Muscle layer of duodenum (tissue), 2 donors: ENCODE results near the gene TCEA2.
"Not testable (repeated sequence)": the region's sequence is repeated elsewhere in the genome, so short reads cannot be mapped to it uniquely, and the experiment has no call there.

Experiments
- H3K27ac ChIP-seq: one replicate; pipeline ENCODE4 v1.7.0; 2013; ENCODE audit warnings: mild to moderate bottlenecking, low read length
- H3K27me3 ChIP-seq: one replicate; pipeline ENCODE4 v1.7.0; 2013; ENCODE audit warnings: low read depth, mild to moderate bottlenecking, control low read depth, low read length
- H3K36me3 ChIP-seq, 2 donors: one replicate each; pipeline ENCODE4 v1.7.0; 2013; ENCODE audit warnings: low read length in 2 of 2, control low read depth in 1 of 2, mild to moderate bottlenecking in 1 of 2; ENCODE audit not compliant: insufficient read depth in 2 of 2, control insufficient read depth in 1 of 2
- H3K4me1 ChIP-seq, 2 donors: one replicate each; pipeline ENCODE4 v1.7.0; 2013; ENCODE audit warnings: low read length in 2 of 2, mild to moderate bottlenecking in 2 of 2, control low read depth in 1 of 2, moderate library complexity in 1 of 2; ENCODE audit not compliant: insufficient read depth in 2 of 2, control insufficient read depth in 1 of 2
- H3K4me3 ChIP-seq, 2 donors: one replicate each; pipeline ENCODE4 v1.7.0; 2013; ENCODE audit warnings: low read length in 2 of 2, low read depth in 1 of 2, mild to moderate bottlenecking in 1 of 2
- H3K9me3 ChIP-seq, 2 donors: one replicate each; pipeline ENCODE4 v1.7.0; 2013; ENCODE audit warnings: low read length in 2 of 2, control low read depth in 1 of 2, mild to moderate bottlenecking in 1 of 2; ENCODE audit not compliant: control insufficient read depth in 1 of 2
- donor health status: healthy.

TCEA2 gene

DNA sequence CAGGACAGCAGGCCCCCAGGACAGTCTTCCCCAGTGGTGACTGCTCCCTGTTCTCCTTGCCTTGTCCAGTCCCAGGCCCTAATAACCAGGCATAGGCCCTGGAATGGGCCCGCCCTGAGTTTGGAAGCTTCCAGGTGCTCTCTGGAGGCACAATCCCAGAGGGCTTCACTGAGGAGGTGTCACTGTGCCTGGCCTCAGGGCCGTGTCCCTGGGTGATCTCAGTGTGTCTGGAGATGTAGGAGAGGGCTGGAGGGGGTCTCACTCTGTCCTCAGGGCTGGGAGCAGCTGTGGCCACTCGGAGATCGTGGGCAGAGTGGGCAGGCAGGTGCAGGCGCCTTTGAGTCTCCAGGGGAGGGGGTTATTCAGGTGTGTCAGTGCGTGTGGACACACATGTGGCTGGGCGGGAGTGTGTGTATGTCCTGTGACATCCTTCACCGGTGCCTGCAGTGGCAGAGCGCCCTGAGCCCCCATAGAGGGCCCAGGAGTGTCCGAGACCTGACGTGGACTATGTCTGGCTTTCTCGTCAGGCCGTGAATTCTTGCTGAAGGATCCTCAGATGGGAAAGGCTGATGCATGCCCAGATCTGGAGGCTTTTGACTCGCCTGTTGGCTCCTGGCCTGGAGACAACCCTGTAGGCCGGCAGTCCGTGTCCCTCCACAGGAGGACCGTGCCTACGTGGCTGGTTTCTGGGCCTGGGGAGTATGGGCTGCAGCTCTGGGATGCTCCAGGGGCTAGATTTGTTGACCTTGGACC lies 49.9 kb downstream of the TCEA2 start:
- Histone ChIP-seq H3K9me3 (no peaks in the 10 kb centered on the region), H3K4me3 (no peak overlapping the region), H3K27me3 (no peaks in the 10 kb centered on the region), H3K27ac (no peak overlapping the region), H3K4me1 (no peaks in the 10 kb centered on the region), H3K36me3 (no peaks in the 10 kb centered on the region)

DNA sequence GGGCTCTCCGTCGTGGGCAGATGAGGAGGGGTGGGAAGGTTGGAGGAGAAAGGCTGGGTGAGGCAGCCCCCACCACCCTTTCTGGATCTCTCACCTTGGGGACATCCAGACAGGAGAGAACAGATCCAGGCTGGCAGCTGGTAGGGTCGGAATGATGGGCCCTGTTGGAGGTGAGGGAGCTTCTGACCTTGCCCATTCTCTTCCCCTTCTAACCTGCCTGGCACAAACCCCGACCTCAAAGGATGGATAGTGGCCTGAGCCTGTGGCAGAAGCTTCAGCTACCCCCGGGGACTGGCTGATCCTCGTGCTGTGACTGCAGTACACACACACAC lies 50.4 kb downstream of the TCEA2 start:
- Histone ChIP-seq H3K4me1 (no peaks in the 10 kb centered on the region), H3K9me3 (no peaks in the 10 kb centered on the region), H3K36me3 (no peaks in the 10 kb centered on the region), H3K4me3 (no peak overlapping the region), H3K27ac (no peak overlapping the region), H3K27me3 (no peaks in the 10 kb centered on the region)

DNA sequence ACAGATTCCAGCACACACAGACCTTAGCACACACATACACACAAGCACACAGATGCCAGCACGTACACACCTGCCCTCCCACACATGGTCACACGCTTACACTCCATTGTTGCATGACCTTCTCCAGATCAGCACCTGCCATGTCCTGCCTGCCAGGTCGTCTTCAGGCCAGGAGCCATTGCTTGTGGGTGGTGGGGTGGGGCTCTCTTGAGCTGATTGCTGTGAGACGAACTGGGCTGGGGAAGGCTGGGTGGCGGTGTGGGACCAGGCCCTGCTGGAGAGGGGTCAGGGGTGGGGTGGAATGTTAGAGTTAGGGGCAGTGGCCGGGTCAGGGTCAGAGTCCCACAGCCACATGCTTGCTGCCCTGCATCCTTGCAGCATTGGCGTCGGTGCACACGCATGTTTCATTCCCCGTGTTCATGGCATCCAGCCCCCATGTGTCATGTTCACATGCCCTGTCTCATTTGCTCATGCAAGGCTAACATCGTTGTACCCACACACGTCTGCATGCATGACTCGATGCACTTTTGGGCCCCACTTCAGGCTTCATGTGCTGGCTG lies 50.9 kb downstream of the TCEA2 start:
- no peaks in the 10 kb centered on the region for H3K27me3 ChIP-seq

DNA sequence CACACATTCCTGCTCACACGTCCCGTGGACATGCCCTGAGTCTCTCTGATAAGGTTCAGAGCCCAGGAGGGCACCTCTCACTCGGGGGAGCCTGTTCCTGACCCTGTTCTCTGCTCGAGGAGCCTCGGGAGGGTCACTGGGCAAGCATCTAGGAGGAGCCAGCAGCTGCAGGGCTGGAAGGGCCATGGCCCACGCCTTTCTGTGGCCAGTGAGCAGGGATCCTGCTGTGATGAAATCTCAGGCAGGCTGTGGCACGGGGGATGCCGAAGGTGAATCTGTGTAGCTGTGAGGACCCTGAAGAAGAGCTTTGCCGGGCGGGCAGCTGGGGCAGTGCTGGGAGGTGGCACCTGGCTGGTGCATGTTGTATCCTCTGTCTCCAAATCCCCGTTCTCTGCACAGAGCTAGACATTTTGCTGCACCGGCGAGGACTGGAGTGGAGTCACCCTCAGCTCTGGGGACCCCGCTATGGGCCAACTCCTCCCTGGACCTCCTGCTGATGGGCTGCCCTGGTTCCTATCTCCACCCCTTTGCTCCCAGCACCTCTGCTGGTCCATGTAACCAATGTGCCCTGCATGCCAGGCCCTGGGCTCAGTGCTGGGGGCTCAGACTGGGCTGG lies 51.5 kb downstream of the TCEA2 start:
- no peaks in the 10 kb centered on the region for H3K4me1 ChIP-seq
- no peaks in the 10 kb centered on the region for H3K9me3 ChIP-seq
- H3K4me3 ChIP-seq = no peak overlapping the region
- H3K27ac ChIP-seq = no peak overlapping the region
- H3K27me3 ChIP-seq = no peaks in the 10 kb centered on the region
- H3K36me3 ChIP-seq = no peaks in the 10 kb centered on the region

More for the DNA sequence above, 50.9 kb downstream of the TCEA2 start:
- H3K36me3 ChIP-seq = no peaks in the 10 kb centered on the region
- H3K9me3 ChIP-seq = no peaks in the 10 kb centered on the region
- H3K27ac ChIP-seq = no peak overlapping the region
- no peaks in the 10 kb centered on the region for H3K4me1 ChIP-seq
- H3K4me3 ChIP-seq = no peak overlapping the region

DNA sequence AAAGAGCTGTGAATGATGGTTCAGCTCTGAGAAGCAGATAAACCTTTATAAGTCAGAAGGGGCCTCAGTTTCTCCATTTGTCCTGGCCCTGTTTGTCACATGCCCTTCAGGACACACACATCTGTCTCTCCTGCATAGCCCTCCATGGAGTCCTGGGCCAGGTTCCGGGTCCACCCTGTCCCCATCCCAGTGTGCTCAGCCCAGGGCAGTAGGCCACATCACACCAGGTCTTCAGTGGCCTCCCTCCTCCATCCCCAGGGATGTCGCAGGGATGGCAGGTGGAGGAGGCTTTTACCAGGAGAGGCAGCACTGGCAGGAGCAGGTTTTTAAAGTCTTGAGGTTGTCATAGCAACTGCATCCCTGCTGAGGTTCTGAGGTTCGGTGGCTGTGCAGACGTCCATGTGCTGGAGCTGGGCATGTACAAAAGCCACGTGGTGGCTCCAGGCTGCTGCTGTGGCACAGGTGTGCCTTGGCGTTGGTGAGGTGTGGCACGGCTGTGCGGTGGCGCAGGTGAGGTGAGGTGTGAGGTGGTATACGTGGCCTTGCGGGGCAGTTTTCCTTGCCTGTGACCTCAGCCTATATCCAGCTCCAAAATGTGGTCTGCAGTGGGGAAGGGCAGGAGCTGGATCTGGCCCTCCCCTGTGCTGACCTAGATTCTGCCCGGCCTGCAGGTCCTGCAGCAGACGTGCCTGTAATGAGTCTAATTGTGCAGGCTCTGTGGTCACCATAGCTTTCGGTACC lies 52.3 kb downstream of the TCEA2 start:
- Histone ChIP-seq H3K4me3 (no peak overlapping the region), H3K27me3 (no peaks in the 10 kb centered on the region), H3K36me3 (no peaks in the 10 kb centered on the region), H3K27ac (no peak overlapping the region), H3K9me3 (no peaks in the 10 kb centered on the region), H3K4me1 (peaks cover 3% of the 10 kb centered on the region in 2 donors)

DNA sequence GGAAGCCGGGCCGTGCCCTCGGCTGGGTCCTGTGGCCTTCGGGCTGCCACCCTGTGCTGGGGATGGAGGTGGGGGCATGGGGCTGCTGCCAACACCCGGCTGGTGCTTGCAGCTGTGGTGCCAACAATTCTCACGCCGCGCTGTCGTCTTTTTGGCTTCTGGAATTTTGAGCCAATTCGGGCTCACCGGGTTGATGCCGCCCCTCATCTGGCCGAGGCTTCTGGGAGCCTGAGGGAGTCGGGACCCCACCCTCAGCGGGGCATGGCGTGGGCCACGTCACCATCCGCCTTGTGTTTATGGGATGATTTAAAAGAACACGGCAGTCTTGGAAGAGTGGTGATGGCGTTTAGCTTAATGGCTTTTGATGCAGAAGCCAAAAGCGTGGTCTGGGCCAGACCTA lies 53.0 kb downstream of the TCEA2 start:
- Histone ChIP-seq H3K27ac (no peak overlapping the region), H3K4me1 (peaks cover 3 to 7% of the 10 kb centered on the region in 2 donors), H3K9me3 (no peaks in the 10 kb centered on the region), H3K4me3 (no peak overlapping the region), H3K36me3 (no peaks in the 10 kb centered on the region), H3K27me3 (no peaks in the 10 kb centered on the region)

DNA sequence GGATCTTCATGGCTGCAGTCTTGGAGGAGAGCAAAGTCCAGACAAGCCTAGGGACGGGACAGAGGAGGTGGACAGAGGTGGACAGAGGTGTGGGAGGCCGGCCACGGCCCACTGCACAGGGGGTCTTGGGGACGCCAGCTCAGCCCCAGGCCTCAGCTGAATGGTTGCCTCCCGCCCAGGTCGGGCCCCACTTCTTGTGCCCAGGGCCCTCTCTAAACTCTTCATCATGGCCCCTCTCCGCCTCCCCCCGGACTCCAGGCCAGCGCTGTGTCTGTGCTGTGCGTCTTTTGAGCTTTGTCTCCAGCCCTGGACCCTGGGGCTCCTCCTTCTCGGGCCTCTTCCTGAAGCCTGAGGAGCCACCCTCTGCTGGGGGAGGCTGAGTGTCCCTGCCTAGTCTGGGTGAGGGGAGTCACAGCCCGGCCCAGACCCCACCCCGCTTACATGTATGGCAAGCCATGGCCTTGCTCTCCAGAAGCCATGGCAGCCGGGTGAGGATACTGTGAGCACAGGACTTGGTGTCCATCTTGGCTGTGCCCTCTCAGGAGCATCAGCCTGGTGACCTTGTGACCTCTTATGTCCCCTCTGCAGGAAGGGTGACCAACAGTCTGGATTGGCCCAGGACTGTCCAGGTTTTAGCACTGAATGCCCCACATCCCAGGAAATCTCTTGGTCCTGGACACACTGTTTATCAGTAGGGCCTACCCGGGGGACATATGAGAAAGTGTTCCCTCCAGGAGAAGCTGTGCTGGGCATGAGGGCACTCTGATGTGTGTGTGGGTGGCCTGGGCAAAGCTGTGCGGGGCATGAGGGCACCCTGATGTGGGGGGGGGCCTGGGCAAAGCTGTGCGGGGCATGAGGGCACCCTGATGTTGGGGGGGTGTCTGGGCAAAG lies 53.8 kb downstream of the TCEA2 start:
- peaks cover 3% of the 10 kb centered on the region for H3K27me3 ChIP-seq
- no peaks in the 10 kb centered on the region for H3K36me3 ChIP-seq
- H3K9me3 ChIP-seq = no peaks in the 10 kb centered on the region
- H3K4me3 ChIP-seq = no peak overlapping the region
- H3K4me1 ChIP-seq = peaks cover 3 to 7% of the 10 kb centered on the region in 2 donors
- H3K27ac ChIP-seq = no peak overlapping the region

DNA sequence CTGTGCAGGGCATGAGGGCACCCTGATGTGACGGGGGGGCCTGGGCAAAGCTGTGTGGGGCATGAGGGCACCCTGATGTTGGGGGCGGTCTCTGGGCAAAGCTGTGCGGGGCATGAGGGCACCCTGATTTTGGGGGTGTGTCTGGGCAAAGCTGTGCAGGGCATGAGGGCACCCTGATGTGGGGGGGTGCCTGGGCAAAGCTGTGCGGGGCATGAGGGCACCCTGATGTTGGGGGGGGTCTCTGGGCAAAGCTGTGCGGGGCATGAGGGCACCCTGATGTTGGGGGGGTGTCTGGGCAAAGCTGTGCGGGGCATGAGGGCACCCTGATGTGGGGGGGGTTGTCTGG lies 54.4 kb downstream of the TCEA2 start:
- H3K27ac ChIP-seq, H3K36me3 ChIP-seq, H3K4me1 ChIP-seq, H3K27me3 ChIP-seq, H3K9me3 ChIP-seq, H3K4me3 ChIP-seq: not testable (repeated sequence)

DNA sequence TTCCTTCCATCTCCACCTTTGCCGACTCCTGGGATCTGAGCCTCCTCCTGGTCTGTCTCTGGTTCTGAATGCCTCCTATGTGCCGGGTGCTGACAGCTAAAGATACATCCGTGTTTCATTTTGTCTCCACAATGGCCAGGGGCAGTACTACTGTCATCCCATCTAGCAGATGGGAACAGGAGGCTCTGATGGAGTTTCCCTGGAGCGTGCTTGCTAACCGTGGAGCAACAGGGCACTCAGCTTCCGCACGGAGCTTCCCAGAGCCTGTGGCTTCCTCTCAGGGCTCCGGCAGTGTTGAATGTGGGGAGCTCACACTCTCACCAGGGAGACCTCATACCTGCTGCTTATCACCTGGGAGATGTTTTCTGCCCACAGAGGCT lies 56.3 kb downstream of the TCEA2 start:
- H3K36me3 ChIP-seq = no peaks in the 10 kb centered on the region
- no peak overlapping the region for H3K4me3 ChIP-seq
- H3K27ac ChIP-seq = no peak overlapping the region
- H3K9me3 ChIP-seq = no peaks in the 10 kb centered on the region
- H3K27me3 ChIP-seq = peaks cover 5% of the 10 kb centered on the region
- H3K4me1 ChIP-seq = peaks cover 3 to 7% of the 10 kb centered on the region in 2 donors

DNA sequence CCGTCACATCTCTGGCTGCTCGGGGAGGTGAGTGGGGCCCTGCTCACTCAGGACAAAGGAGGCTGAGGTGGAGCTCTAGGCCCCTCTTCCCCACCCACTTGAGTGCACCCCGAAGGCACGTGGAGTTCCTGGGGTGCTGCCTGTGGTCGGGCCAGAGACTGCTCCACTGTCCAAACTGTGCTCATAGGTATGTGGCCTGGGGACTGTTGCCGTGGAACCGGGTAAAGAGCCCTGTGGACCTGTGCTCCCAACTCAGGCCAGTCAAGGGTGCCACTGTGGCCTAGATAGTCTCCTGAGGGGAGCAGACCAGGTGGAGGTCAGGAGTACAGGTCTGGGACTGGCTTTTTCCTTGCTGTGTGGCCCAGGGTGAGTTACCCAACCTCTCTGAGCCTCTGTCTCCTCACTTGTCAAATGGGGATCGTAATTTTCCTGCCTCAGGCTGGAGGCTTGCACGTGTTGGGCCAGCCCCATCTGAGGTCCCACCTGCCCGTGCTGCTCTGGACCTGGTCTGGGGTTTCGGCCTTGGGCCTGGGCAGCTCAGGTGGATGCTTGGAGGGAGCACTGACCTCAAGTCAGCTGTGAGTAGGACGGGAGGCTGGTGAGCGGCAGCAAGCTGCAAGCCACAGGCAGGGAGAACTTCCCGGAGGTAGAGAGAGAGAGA lies 56.8 kb downstream of the TCEA2 start:
- Histone ChIP-seq H3K4me1 (peaks cover 3 to 7% of the 10 kb centered on the region in 2 donors), H3K9me3 (no peaks in the 10 kb centered on the region), H3K4me3 (peak overlapping the region in 1 of 2 donors; percentile 37), H3K36me3 (no peaks in the 10 kb centered on the region), H3K27ac (no peak overlapping the region), H3K27me3 (peaks cover 5% of the 10 kb centered on the region)
